Measurements from ENCODE around the gene TMEM120A. TPM values are rescaled to one million over a fixed set of nuclear protein-coding genes. Genes with fewer than 3 reads are reported as not detected.

TMEM120A gene
- total RNA-seq, 1 experiment from 2014 or later = 17.2 TPM

DNA sequence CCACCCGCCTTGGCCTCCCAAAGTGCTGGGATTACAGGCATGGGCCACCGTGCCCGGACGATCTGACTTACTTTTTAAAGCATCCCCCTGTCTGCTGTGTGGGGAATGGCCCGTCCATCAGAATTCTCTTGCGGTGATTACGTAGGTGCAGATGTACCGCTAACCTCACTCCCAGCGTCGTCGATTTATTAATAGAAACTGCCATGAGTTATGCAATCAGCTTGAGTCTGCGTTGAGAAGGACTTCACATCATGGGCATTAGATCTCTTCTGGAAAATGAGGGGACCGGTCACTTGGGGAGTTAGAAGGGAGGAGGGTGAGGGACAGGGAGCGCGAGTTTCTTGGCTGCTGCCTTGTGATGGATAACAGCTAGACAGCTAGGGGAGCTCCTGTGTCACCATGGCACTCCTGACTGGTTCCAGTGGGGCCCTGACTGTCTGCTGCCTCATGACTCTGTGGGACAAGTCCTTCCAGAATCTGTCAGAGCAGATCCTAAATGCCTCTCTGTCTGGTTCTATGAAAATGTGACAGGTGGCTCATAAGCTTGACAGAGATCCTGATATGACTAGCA is 44.2 kb downstream of the TMEM120A start:
- Histone ChIP-seq H3K27me3 (replicated peaks) (no peaks in the 10 kb centered on the region), H3K9me3 (replicated peaks) (no peaks in the 10 kb centered on the region), H3K4me1 (replicated peaks) (peaks cover 4% of the 10 kb centered on the region), H3K27ac (no peak overlapping the region), H3K36me3 (peaks cover 43% of the 10 kb centered on the region), H3K4me3 (no peak overlapping the region)
- DNase-seq (ENCODE audit: low read depth in 1 of 2, low spot score in 2 of 2) = no peak

- Histone ChIP-seq H3K27me3 (replicated peaks) (no peaks in the 10 kb centered on the region), H3K36me3 (peaks cover 43% of the 10 kb centered on the region), H3K4me1 (replicated peaks) (peaks cover 22% of the 10 kb centered on the region), H3K4me3 (no peak overlapping the region), H3K27ac (no peak overlapping the region), H3K9me3 (replicated peaks) (no peaks in the 10 kb centered on the region)
- no peak for DNase-seq (ENCODE audit: low read depth in 1 of 2, low spot score in 2 of 2)
Measured at GRCh38 chr7:75948179-75948578, 46.2 kb downstream of the TMEM120A start.

GRCh38 chr7:75946207-75946855 is 48.1 kb downstream of the TMEM120A start:
- DNase-seq (ENCODE audit: low read depth in 1 of 2, low spot score in 2 of 2) = no peak
- no peaks in the 10 kb centered on the region for H3K27me3 ChIP-seq (replicated peaks)
- peaks cover 22% of the 10 kb centered on the region for H3K4me1 ChIP-seq (replicated peaks)
- H3K27ac ChIP-seq = no peak overlapping the region
- H3K36me3 ChIP-seq = peaks cover 45% of the 10 kb centered on the region
- H3K9me3 ChIP-seq (replicated peaks) = no peaks in the 10 kb centered on the region
- H3K4me3 ChIP-seq = no peak overlapping the region

DNA sequence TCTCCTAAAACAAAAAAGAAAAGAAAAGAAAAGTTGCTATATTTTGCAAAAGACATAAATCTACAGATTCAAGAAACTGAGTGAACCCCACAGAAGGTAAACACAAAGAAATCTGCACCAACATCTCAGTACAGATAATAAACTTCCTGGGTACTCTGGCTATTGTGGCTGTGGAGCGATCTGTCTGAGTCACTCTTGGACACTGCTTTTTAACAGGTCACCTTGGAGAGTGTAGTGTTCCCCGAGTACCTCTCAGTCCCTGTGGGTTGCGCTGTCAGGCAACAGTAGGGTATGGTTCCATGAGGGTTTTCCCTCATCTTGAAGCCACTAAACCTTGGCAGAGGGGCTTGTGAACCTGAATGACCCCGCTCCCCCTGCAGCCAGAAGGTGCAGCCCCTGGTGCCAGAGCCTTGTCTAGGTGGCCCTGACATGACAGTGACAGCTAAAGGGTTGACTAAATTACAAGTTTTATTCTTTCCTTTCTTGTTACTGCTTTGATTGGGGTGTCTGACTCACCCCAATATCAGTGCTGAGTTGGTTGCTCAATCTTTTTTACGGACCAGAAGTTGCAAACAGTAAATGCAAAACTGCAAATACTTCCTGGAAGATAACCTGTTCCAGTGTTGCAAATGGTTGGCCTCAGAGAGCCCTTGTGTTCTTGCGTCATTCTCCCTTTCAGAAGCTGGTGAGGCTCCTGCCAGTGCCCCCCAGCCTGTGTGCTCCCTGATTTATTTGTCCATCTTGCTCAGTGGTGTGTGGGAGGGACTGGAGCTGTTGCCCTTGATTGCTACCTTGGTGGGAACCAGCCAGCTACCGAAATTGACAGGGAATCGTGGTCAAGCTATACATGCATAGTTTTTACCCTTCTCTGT is 48.9 kb downstream of the TMEM120A start:
- Histone ChIP-seq H3K36me3 (peaks cover 50% of the 10 kb centered on the region), H3K4me1 (replicated peaks) (peaks cover 22% of the 10 kb centered on the region), H3K9me3 (replicated peaks) (no peaks in the 10 kb centered on the region), H3K4me3 (no peak overlapping the region), H3K27me3 (replicated peaks) (no peaks in the 10 kb centered on the region), H3K27ac (no peak overlapping the region)
- no peak for DNase-seq (ENCODE audit: low read depth in 1 of 2, low spot score in 2 of 2)

DNA sequence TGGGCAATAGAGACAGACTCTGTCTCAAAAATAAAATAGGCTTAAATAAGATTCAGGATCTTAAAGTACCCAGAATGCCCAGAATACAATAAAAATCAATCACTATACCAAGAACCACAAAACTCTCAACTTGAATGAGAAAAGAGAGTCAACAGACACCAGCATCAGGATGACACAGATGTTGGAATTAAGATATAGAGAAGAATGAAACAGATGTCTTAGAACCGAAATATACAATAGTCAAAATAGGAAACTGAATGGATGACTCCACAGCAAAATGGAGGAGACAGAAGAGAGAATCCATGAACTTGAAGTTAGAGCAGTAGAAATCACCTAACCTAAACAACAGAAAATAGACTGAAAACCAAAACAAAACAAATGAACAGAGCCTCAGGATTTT is 49.9 kb downstream of the TMEM120A start:
- H3K36me3 ChIP-seq = peaks cover 52% of the 10 kb centered on the region
- no peak overlapping the region for H3K27ac ChIP-seq
- peaks cover 22% of the 10 kb centered on the region for H3K4me1 ChIP-seq (replicated peaks)
- DNase-seq (ENCODE audit: low read depth in 1 of 2, low spot score in 2 of 2) = no peak
- H3K4me3 ChIP-seq = no peak overlapping the region
- H3K27me3 ChIP-seq (replicated peaks) = no peaks in the 10 kb centered on the region
- H3K9me3 ChIP-seq (replicated peaks) = no peaks in the 10 kb centered on the region

- no peak overlapping the region for H3K4me3 ChIP-seq
- no peak overlapping the region for H3K27ac ChIP-seq
- no peaks in the 10 kb centered on the region for H3K27me3 ChIP-seq (replicated peaks)
- H3K9me3 ChIP-seq (replicated peaks) = no peaks in the 10 kb centered on the region
- peaks cover 56% of the 10 kb centered on the region for H3K36me3 ChIP-seq
- DNase-seq (ENCODE audit: low read depth in 1 of 2, low spot score in 2 of 2) = no peak
- peaks cover 22% of the 10 kb centered on the region for H3K4me1 ChIP-seq (replicated peaks)
Measured at GRCh38 chr7:75943864-75944263, 50.5 kb downstream of the TMEM120A start.

DNA sequence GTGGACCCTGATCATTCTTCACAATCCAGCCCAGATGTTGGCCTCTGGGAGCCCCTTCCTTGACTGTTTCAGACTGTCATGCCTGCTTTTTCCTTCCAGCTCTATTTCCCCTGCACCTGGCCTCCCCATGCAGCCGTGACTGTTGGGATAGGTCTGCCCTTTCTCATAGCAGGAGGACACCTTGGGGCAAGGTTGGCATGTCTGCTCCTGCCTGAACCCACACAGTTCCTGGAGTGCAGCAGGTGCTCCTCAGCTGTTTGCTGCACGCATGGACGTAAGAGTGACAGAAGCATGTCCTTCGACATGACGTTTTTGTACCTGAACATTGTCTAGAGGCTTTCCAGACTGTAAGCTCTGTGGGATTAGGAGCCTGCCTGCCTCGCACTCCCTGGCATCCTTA is 55.5 kb downstream of the TMEM120A start:
- Histone ChIP-seq H3K36me3 (peaks cover 39% of the 10 kb centered on the region), H3K9me3 (replicated peaks) (0 out of 2 replicates have a peak, but pooled peaks cover 8% of the 10 kb centered on the region), H3K4me3 (no peak overlapping the region), H3K4me1 (replicated peaks) (peaks cover 25% of the 10 kb centered on the region), H3K27me3 (replicated peaks) (no peaks in the 10 kb centered on the region), H3K27ac (no peak overlapping the region)
- DNase-seq (ENCODE audit: low read depth in 1 of 2, low spot score in 2 of 2) = no peak

DNA sequence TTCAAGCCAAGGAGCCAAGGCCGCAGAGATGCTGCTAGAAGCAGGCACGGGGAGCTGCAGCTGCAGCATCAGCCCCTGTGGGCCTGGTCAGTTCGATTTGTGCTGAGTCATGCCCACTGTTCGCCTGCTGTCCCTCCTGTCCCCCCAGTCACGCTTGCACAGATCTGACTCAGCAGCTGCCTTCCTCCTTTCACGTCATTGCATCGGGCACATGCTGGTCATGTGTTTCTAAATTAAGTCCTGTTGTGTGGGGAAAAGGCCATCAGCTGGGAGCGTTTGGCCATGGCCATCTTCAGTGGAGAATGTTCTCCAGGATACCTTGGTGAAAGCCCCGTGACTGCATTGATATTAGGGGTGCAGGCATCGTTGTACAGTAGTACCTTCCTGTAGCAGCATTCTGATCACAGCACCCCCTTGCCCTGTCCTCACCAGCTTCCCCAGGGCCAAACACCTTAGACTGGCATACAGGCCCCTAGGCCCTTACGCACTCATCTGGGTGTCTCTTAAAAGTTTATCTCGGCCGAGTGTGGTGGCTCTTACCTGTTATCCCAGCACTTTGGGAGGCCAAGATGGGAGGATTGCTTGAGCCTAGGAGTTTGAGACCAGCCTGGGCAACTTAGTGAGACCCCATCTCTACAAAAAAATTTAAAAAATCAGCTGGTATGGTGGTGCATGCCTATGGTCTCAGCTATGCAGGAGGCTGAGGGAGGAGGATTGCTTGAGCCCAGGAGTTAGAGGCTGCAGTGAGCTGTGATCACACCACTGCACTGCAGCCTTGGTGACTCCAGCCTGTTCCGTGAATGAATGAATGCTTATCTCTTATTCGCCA is 56.2 kb downstream of the TMEM120A start:
- Histone ChIP-seq H3K4me1 (replicated peaks) (peaks cover 20% of the 10 kb centered on the region), H3K27ac (peak overlapping the region; percentile 55), H3K27me3 (replicated peaks) (no peaks in the 10 kb centered on the region), H3K9me3 (replicated peaks) (peaks cover 8% of the 10 kb centered on the region; the same call in 1 of the 2 replicates), H3K36me3 (peaks cover 39% of the 10 kb centered on the region), H3K4me3 (no peak overlapping the region)
- DNase-seq (ENCODE audit: low read depth in 1 of 2, low spot score in 2 of 2) = peak; percentile 72 to 90

Other genes starting within 250 kb of the TMEM120A start
- gene CCL26, start 222.4 kb downstream of the TMEM120A start, total RNA-seq (2014; rRNA removed; shearing (Covaris generic)) = 15.1 and 30.1 TPM in 2 replicates
- gene CCL24, start 180.8 kb downstream of the TMEM120A start, total RNA-seq (2014; rRNA removed; shearing (Covaris generic)) = 0.45 TPM in 1 of 2 replicates, not detected in the other
- 39.5 and 46.2 TPM in 2 replicates for gene RHBDD2, start 115.6 kb downstream of the TMEM120A start, total RNA-seq (2014; rRNA removed; shearing (Covaris generic))
- 82.8 and 115 TPM in 2 replicates for gene POR, start 79.4 kb downstream of the TMEM120A start, total RNA-seq (2014; rRNA removed; shearing (Covaris generic))
- gene STYXL1, start 53.4 kb upstream of the TMEM120A start, total RNA-seq (2014; rRNA removed; shearing (Covaris generic)) = 78.4 and 123 TPM in 2 replicates
- 69.9 and 72.2 TPM in 2 replicates for gene MDH2, start 53.5 kb upstream of the TMEM120A start, total RNA-seq (2014; rRNA removed; shearing (Covaris generic))
- 0.24 TPM in 1 of 2 replicates, not detected in the other for gene SRRM3, start 207.3 kb upstream of the TMEM120A start, total RNA-seq (2014; rRNA removed; shearing (Covaris generic))

Data from SJSA1 (cell line).